Measurements from ENCODE around the gene DNAJB13.

DNAJB13 gene

GRCh38 chr11:74004759-74005615, 54.2 kb downstream of the DNAJB13 start:
- TF ChIP-seq CTCF (IDR thresholded peaks at IDR 0.05; ENCODE audit: extremely low read depth, missing control alignments), result no peak
- no peak for DNase-seq (ENCODE audit: low spot score)

- TF ChIP-seq CTCF (IDR thresholded peaks at IDR 0.05; ENCODE audit: extremely low read depth, missing control alignments), result no peak
These were observed 55.1 kb downstream of the DNAJB13 start for GRCh38 chr11:74005721-74006517.

GRCh38 chr11:74006743-74007304, 56.0 kb downstream of the DNAJB13 start:
- DNase-seq (ENCODE audit: low spot score), result no peak
- TF ChIP-seq CTCF (IDR thresholded peaks at IDR 0.05; ENCODE audit: extremely low read depth, missing control alignments), result no peak

More at GRCh38 chr11:74005721-74006517, 55.1 kb downstream of the DNAJB13 start:
- DNase-seq (ENCODE audit: low spot score), result no peak

GRCh38 chr11:74007691-74008372, 57.0 kb downstream of the DNAJB13 start:
- TF ChIP-seq CTCF (IDR thresholded peaks at IDR 0.05; ENCODE audit: extremely low read depth, missing control alignments), result no peak
- DNase-seq (ENCODE audit: low spot score), result no peak

GRCh38 chr11:74008373-74009229, 57.8 kb downstream of the DNAJB13 start, which contains the start of gene UCP3:
UCP3 (minus strand) TSS chr11:74009085; CDS start chr11:74007042, 2,043 bp downstream.
- DNase-seq (ENCODE audit: low spot score), result no peak
- no peak for TF ChIP-seq CTCF (IDR thresholded peaks at IDR 0.05; ENCODE audit: extremely low read depth, missing control alignments)

GRCh38 chr11:74009230-74009547, 58.4 kb downstream of the DNAJB13 start:
- no peak for TF ChIP-seq CTCF (IDR thresholded peaks at IDR 0.05; ENCODE audit: extremely low read depth, missing control alignments)
- no peak for DNase-seq (ENCODE audit: low spot score)

Measured in GM20000 (cell line).